ENCODE measurements around the gene MAPK12. TPM values are rescaled to one million over a fixed set of nuclear protein-coding genes. Genes with fewer than 3 reads are reported as not detected.

The MAPK12 gene
- total RNA-seq, 2 donors from 2014 or later, result 46.5 to 57.0 TPM

DNA sequence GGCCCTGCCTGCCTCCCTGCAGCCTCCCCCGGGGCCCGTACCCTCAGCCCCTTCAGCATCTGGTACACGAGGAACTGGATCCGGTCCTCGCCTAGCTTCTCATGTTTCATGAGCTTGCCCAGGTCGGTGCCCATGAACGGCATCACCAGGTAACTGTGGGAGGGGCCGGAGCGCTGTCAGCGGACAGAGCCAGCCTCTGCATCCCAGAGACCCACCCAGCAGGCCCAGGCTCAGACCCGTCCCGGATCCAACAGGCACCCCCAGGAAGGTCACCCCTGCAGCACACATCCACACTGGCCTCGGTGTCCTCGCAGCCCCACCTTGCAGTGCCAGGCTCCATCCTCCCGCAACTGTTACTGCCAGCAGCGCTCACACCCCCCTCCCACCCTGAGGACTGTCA, 4.4 kb downstream of the MAPK12 start:
- H3K9me3 Mint-ChIP-seq, result no peaks in the 10 kb centered on the region
- TF ChIP-seq, protein P1, sequence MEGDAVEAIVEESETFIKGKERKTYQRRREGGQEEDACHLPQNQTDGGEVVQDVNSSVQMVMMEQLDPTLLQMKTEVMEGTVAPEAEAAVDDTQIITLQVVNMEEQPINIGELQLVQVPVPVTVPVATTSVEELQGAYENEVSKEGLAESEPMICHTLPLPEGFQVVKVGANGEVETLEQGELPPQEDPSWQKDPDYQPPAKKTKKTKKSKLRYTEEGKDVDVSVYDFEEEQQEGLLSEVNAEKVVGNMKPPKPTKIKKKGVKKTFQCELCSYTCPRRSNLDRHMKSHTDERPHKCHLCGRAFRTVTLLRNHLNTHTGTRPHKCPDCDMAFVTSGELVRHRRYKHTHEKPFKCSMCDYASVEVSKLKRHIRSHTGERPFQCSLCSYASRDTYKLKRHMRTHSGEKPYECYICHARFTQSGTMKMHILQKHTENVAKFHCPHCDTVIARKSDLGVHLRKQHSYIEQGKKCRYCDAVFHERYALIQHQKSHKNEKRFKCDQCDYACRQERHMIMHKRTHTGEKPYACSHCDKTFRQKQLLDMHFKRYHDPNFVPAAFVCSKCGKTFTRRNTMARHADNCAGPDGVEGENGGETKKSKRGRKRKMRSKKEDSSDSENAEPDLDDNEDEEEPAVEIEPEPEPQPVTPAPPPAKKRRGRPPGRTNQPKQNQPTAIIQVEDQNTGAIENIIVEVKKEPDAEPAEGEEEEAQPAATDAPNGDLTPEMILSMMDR (conservative IDR thresholded peaks at IDR 0.05), result no peak
- Histone ChIP-seq H3K4me1 (ENCODE audit: control insufficient read depth, insufficient read depth, low read length) (no peaks in the 10 kb centered on the region), H3K27ac (ENCODE audit: low read depth, low read length) (no peak overlapping the region), H3K4me3 (ENCODE audit: low read length) (no peak overlapping the region), H3K36me3 (ENCODE audit: control insufficient read depth, insufficient read depth, low read length) (peaks cover 10% of the 10 kb centered on the region), H3K27me3 (ENCODE audit: control insufficient read depth, insufficient read depth, low read length, poor library complexity, severe bottlenecking) (no peaks in the 10 kb centered on the region), H3K9ac (ENCODE audit: extremely low read depth, low read length, poor library complexity, severe bottlenecking) (no peak overlapping the region), H3K9me3 (ENCODE audit: control insufficient read depth, low read length) (no peaks in the 10 kb centered on the region)
- peaks cover 12% of the 10 kb centered on the region for H3K36me3 Mint-ChIP-seq (ENCODE audit: low read depth)
- H3K4me1 Mint-ChIP-seq, result peaks cover under 1% of the 10 kb centered on the region
- H3K4me3 Mint-ChIP-seq, result no peak overlapping the region
- DNase-seq, result no peak
- 93% methylated on average over 13 to 16 of the region's 16 CpGs for WGBS, 2 experiments (ENCODE audit: insufficient coverage in 1 of 2, insufficient read length in 1 of 2)
- peaks cover under 1% of the 10 kb centered on the region for H3K27me3 Mint-ChIP-seq (ENCODE audit: insufficient read depth)
- no peak overlapping the region for H3K27ac Mint-ChIP-seq

DNA sequence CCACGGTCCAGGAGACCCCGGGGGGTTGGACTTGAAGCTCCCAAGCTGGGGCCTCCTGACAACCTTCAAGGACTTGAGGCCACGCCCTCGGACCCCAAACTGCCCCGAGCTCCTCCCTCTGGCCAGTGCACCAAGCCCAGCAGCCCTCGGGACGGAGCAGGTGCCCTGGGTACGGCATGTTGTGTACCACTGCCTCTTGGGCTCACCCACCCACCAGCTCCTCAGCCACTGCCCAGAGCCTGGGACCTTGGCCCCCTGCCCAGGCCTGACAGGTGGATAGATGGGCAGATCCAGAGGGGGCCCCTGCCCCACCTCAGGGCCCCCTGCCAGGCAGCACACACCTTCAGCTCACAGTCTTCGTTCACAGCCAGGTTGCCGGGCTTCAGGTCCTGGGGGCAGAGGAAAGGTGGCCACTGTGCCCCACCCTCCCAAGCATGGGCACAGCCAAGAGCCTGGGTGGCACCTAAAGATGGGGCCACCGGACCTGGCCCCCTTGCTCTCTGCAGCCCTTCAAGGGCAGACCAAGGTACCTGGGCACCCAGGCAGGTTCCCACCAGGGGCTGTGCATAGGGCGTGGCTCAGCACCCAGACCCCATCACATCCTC, 5.1 kb downstream of the MAPK12 start:
- Histone ChIP-seq H3K9ac (ENCODE audit: extremely low read depth, low read length, poor library complexity, severe bottlenecking) (no peak overlapping the region), H3K27ac (ENCODE audit: low read depth, low read length) (no peak overlapping the region), H3K4me3 (ENCODE audit: low read length) (no peak overlapping the region), H3K4me1 (ENCODE audit: control insufficient read depth, insufficient read depth, low read length) (no peaks in the 10 kb centered on the region), H3K36me3 (ENCODE audit: control insufficient read depth, insufficient read depth, low read length) (peaks cover 10% of the 10 kb centered on the region), H3K9me3 (ENCODE audit: control insufficient read depth, low read length) (no peaks in the 10 kb centered on the region), H3K27me3 (ENCODE audit: control insufficient read depth, insufficient read depth, low read length, poor library complexity, severe bottlenecking) (no peaks in the 10 kb centered on the region)
- TF ChIP-seq, protein P1 (conservative IDR thresholded peaks at IDR 0.05), result no peak
- no peaks in the 10 kb centered on the region for H3K4me1 Mint-ChIP-seq
- no peaks in the 10 kb centered on the region for H3K27me3 Mint-ChIP-seq (ENCODE audit: insufficient read depth)
- no peak for DNase-seq
- 89 to 90% methylated on average over 7 to 12 of the region's 12 CpGs for WGBS, 2 experiments (ENCODE audit: insufficient coverage in 1 of 2, insufficient read length in 1 of 2)
- no peak overlapping the region for H3K4me3 Mint-ChIP-seq
- H3K9me3 Mint-ChIP-seq, result no peaks in the 10 kb centered on the region
- H3K27ac Mint-ChIP-seq, result no peak overlapping the region
- H3K36me3 Mint-ChIP-seq (ENCODE audit: low read depth), result peaks cover 12% of the 10 kb centered on the region

DNA sequence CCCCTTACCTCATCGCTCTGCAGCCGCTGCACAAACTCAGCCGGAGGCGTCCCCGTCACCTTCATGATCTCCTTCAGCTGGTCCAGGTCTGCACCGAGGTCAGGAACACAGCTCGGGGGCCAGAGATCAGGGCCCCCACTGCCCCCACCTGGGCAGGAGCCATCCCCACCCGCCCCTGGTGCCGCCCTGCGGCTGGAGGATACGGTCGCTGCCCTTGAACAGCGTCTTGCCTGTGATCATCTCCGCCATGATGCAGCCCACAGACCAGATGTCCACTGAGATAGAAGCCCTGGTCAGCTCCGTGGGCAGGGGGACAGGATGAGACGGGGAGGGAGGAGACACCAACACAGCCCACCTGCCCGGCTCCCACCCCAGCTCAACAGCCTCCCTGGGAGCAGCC, 5.9 kb downstream of the MAPK12 start:
- DNase-seq, result no peak
- Histone ChIP-seq H3K9ac (ENCODE audit: extremely low read depth, low read length, poor library complexity, severe bottlenecking) (no peak overlapping the region), H3K4me1 (ENCODE audit: control insufficient read depth, insufficient read depth, low read length) (no peaks in the 10 kb centered on the region), H3K4me3 (ENCODE audit: low read length) (no peak overlapping the region), H3K27me3 (ENCODE audit: control insufficient read depth, insufficient read depth, low read length, poor library complexity, severe bottlenecking) (no peaks in the 10 kb centered on the region), H3K9me3 (ENCODE audit: control insufficient read depth, low read length) (no peaks in the 10 kb centered on the region), H3K27ac (ENCODE audit: low read depth, low read length) (no peak overlapping the region), H3K36me3 (ENCODE audit: control insufficient read depth, insufficient read depth, low read length) (peaks cover 10% of the 10 kb centered on the region)
- WGBS, 2 experiments (ENCODE audit: insufficient coverage in 1 of 2, insufficient read length in 1 of 2), result 93% methylated on average over 3 to 17 of the region's 17 CpGs
- H3K27ac Mint-ChIP-seq, result no peak overlapping the region
- H3K4me1 Mint-ChIP-seq, result no peaks in the 10 kb centered on the region
- peaks cover 12% of the 10 kb centered on the region for H3K36me3 Mint-ChIP-seq (ENCODE audit: low read depth)
- no peak overlapping the region for H3K4me3 Mint-ChIP-seq
- TF ChIP-seq, protein P1 (conservative IDR thresholded peaks at IDR 0.05), result no peak
- no peaks in the 10 kb centered on the region for H3K27me3 Mint-ChIP-seq (ENCODE audit: insufficient read depth)
- no peaks in the 10 kb centered on the region for H3K9me3 Mint-ChIP-seq
